Kidney capillary endothelial cell (primary cell): ENCODE data around the gene PSMB2.
"Not testable (repeated sequence)": the region's sequence is repeated elsewhere in the genome, so short reads cannot be mapped to it uniquely, and the experiment has no call there.

Experiments
- DNase-seq: peaks from one replicate; pipeline ENCODE4 v3.0.0-alpha.2; 2018; ENCODE audit warnings: low spot score

Gene PSMB2

DNA sequence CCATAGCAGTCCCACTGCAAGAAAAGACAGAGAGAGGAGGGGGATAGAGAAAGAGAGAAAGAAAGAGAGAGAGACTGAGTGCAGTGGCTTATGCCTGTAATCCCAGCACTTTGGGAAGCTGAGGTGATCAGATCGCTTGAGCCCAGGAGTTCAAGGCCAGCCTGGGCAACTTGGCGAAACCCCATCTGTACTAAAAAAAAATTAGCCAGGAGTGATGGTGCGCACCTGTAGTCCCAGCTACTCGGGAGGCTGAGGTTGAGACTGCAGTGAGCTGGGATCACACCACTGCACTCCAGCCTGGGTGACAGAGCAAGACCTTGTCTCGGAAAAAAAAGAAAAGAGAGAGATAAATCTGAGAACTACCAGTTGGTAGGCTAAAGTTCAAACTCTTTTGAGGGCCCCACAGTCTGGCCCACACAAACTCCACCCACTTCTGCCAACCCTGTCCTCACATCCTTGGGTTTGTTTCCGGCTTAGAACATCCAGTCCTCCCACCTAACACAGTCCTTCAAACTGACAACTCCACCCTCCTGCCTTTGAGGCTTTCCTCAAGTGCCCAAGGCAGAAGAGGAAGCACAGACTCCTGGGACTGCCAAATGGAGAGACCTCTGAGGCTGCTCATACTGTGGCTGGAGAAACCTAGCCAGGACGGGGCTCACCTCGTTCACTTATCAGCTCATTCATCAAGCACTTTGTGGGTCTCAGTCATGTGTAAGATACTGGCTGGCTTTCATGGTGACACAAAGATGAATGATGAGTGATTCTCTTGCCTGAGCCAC, 48.1 kb downstream of the PSMB2 start:
- DNase-seq, result no peak

DNA sequence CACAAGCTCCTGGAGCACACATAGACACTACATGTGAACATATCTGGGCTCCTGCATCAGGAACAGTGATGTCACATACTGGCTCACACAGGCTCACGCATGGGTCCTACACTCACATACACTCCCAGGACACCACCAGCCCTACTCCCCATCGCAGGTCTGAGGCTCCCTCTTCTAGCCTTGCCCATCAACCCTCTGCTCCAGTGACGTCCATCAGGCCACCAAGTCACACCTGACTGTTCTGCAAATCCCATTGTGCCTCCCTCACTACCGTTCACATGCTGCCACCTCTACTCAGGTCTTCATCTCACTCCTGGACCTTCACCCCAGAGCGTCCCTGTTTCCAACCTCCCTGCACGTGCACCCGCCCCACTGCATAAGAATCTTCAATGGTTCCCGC, 50.1 kb downstream of the PSMB2 start:
- no peak for DNase-seq

DNA sequence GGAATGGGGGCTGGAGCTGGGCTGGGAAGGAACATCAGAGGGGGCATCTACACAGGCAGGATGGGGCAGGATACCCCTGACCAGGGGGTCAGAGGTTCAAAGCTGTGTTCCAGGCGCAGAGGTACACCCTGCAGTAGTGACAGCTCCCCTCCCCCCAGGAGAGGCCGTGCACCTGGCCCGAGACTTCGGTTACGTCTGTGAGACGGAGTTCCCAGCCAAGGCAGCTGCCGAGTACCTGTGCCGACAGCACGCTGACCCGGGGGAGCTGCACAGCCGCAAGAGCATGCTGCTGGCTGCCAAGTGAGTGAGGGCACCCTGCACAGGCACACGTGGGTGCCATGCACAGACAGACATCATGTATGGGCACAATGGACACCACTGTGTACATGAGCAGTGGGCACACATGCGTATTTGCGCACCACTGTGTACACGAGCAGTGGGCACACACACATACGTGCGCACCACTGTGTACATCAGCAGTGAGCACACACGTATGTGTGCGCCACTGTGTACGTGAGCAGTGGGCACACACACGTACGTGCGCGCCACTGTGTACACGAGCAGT, 50.8 kb downstream of the PSMB2 start:
- no peak for DNase-seq

DNA sequence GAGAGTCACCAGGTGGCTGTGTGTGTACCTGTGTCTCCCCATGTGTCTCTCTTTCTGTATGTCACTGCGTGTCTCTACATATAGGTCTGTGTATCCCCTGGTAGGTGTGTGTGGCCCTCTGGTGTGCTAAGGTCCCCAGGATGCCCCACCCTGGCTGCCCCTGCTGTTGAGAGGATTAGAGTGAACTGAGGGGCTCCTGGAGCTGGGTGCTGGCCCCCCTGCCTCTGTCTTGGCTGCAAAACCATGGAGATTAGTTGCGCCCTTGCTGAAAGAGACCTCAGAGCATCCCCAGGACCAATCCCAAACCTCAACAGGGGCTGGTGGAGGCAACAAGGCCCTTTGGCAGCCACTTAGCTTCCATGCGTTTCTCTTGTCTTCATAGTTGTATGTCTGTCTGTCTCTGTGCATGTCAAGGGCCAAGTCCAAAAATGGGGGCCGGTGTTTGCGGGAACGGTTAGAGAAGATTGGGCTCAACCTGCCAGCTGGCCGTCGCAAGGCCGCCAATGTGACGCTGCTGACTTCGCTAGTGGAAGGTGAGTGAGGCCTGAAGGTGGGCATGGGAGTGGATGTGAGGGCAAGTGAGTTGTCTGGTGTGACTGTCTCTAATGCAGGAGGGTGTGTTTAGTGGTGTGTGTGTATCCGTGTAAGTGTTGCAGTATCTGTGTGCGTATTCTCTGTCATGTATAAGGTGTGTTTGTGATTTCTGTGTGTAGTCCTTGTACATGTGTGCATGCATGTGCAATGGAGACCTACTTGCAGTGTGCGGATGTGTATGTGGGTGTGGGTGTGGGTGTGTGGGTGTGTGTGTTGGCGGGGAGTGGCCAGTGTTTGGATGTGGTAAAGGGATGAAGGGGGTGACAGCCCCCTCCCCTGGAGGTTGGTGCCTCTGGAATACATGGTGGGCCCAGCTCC, 51.6 kb downstream of the PSMB2 start:
- no peak for DNase-seq

DNA sequence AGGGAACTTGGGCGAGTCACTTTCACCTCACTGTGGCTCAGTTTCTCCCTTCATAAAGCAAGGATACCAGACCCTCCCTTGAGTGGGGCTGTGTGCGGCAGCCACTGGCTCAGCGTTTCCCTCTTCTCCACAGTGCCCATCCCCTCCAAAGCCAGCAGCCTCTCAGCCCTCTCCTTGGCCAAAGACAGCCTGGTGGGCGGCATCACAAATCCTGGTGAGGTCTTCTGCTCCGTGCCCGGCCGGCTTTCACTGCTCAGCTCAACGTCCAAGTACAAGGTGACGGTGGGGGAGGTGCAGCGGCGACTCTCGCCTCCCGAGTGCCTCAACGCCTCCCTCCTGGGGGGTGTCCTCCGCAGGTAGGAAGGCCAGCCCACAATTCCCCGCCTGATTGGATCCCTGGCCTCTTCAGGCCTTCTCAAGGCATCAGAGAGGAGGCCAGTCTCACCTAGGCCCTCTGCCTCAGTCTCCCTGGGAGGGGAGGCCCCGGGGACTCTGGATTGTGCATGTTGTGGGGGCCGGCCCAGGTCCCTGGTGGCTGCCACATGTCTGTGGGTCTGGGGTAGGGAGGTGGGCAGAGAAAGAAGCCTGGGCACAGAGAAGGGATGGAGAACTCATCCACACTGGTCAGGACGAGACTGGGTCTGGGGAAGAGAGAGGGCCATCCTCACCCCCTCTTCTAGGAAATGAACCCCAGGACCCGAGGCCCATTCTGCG, 53.0 kb downstream of the PSMB2 start:
- DNase-seq, result no peak

DNA sequence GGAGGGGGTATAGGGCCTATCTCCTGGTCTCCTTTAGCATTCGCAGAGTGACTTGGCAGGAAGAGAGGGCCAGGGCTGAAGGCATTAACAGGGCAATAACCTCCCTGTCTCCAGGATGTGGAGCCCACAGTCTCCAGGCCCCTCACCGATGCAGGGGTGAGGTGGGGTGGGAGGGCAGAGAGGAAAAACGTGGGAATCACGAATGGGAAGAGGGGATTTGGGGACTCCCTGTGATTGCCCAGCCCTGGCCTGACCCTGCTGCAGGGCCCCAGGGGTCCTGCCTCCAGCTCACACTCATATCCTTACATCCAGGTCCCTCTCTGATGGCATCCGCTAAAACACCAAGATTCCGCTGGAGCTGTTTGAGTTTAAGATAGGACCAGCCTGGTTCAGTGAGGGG, 53.6 kb downstream of the PSMB2 start:
- no peak for DNase-seq

DNA sequence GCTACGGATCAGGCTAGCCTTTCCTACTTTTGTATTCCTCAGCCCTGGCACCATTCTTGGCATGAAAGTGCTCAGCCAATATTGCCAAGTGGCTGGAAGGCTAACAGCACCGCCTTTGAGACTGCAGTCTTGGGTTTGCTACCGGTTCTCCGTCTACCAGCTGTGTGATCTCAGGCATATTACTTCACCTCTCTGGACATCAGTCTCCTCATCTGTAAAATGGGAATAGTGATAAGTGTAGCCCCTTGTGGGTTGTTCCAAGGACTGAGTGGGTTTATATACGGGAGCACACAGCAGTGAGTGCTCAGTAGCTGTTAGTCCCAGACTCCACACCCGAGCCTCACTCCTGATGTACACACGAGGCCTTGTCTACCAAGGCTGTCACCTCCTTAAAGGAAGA, 54.5 kb downstream of the PSMB2 start:
- no peak for DNase-seq

DNA sequence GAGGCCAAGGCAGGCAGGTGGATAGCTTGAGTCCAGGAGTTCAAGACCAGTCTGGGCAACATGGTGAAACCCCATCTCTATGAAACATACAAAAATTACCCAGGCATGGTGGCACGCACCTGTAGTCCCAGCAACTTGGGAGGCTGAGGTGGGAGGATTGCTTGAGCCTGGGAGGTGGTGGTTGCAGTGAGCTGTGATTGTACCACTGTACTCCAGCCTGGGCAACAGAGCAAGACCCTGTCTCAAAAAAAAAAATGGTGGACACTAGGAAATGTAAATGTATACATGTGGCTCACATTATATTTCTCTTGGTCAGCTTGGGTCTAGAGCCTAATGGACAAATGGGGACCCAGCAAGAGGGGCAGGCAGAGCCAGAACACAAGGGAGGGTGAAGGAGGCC, 55.5 kb downstream of the PSMB2 start:
- not testable (repeated sequence) for DNase-seq

DNA sequence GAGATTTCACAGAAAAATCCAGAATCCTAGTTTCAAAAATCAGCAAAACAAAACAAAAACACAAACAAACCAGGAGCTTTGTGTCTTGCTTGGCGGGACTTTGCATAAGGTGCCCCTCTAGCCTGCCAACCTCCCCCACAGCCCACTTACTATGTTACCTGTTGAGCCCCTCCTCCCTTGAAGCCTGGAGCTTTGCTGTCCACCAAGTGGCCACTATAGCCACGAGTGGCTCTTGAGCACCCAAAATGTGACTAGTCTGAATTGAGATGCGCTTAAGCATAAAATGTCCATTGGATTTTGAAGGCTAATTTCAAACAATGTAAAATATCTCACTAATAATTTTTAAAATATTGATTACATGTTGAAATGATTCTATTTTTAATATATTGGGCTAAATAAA, 56.0 kb downstream of the PSMB2 start:
- DNase-seq, result no peak

DNA sequence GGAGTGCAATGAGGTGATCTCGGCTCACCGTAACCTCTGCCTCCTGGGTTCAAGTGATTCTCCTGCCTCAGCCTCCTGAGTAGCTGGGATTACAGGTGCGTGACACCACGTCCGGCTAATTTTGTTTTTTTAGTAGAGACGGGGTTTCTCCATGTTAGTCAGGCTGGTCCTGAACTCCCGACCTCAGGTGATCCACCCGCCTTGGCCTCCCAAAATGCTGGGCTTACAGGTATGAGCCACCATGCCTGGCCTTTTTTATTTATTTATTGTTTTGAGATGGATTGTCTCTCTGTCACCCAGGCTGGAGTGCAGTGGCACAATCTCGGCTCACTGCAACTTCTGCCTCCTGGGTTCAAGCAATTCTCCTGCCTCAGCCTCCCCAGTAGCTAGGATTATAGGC, 59.7 kb downstream of the PSMB2 start:
- not testable (repeated sequence) for DNase-seq

DNA sequence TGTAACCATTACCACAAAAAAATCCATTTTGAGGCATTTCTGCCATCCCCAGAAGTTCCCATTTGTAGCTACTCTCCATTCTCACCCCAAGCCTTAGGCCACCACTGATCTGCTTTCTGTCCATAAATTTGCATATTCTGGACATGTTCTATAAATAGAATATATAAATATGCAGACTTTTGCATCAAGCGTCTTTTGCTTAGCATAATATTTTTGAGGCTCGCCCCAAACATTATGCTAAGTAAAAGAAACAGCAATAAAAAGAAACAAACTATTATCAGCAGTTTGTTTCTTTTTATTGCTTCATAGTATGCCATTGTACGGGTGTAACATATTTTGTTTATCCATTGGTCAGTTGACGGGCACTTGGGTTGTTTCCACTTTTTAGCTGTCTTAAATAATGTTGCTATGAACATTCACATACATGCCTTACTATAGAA, 60.4 kb downstream of the PSMB2 start:
- no peak for DNase-seq

DNA sequence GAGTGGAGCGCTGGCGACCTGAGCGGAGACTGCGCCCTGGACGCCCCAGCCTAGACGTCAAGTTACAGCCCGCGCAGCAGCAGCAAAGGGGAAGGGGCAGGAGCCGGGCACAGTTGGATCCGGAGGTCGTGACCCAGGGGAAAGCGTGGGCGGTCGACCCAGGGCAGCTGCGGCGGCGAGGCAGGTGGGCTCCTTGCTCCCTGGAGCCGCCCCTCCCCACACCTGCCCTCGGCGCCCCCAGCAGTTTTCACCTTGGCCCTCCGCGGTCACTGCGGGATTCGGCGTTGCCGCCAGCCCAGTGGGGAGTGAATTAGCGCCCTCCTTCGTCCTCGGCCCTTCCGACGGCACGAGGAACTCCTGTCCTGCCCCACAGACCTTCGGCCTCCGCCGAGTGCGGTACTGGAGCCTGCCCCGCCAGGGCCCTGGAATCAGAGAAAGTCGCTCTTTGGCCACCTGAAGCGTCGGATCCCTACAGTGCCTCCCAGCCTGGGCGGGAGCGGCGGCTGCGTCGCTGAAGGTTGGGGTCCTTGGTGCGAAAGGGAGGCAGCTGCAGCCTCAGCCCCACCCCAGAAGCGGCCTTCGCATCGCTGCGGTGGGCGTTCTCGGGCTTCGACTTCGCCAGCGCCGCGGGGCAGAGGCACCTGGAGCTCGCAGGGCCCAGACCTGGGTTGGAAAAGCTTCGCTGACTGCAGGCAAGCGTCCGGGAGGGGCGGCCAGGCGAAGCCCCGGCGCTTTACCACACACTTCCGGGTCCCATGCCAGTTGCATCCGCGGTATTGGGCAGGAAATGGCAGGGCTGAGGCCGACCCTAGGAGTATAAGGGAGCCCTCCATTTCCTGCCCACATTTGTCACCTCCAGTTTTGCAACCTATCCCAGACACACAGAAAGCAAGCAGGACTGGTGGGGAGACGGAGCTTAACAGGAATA, 64.0 kb downstream of the PSMB2 start:
- no peak for DNase-seq

DNA sequence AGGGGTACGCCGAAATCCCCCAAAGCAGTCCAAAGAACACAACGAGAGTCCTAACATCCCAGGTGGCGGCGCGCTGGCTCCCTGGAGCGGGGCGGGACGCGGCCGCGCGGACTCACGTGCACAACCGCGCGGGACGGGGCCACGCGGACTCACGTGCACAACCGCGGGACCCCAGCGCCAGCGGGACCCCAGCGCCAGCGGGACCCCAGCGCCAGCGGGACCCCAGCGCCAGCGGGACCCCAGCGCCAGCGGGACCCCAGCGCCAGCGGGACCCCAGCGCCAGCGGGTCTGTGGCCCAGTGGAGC, 64.6 kb downstream of the PSMB2 start:
- not testable (repeated sequence) for DNase-seq

DNA sequence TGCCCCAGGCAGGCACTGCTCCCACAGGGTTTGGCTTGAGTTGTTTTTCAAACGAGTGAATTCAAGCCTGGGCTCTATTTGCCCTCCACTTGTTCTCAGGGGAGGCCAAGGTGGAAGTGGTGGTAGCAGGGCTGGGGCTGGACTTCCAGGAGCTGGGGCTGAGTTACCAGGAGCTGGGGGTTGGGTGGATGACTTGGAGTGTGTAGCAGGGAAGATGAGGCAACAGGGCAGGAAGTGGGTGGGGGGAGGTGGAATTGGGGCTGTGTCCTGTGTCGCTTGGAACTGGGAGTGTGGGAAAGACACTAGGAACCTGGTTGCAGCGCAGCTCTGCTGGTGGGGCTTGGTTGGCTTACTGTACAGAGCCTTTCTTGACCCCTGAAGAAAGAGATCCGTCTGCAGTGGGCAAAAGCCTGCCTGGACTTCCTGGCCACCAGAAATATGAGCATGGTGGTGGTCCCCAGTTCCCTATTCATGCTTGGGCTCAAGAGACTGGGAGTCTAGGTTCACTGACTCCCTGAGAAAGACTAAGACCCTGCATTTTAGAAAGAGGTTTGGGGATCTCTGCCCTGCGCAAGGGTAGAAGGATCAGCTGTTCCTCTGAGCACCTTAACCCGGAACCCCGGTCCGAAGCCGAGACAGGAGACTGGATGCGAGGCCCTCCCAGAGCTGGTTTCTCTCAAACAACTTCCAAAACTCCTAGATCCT, 65.1 kb downstream of the PSMB2 start:
- DNase-seq, result no peak

DNA sequence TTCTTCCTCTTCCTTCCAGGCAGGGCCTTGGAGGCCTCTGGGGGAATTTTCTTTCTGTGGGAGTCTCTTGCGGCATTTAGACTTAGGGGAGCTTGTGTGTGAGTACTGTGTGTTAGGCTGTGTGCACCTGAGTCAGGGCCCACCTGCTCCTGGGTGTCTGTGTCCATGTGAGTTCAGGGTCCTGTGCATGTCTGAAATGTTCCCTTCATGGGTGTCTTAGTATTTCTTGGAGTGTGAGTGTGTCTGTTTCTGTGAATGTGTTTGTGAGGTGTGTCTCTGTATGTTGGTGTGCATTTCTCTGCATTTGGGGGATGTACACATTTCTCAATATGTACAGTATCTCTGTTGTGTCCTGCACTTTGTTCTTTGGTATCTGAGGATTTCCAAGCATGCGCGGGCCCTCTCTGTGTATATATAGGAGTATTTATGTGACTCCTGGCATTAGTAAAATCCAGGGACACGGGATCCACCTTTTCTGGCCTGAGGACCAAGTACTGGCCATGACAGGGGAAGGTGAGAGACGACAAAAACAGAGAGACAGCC, 65.8 kb downstream of the PSMB2 start:
- no peak for DNase-seq

DNA sequence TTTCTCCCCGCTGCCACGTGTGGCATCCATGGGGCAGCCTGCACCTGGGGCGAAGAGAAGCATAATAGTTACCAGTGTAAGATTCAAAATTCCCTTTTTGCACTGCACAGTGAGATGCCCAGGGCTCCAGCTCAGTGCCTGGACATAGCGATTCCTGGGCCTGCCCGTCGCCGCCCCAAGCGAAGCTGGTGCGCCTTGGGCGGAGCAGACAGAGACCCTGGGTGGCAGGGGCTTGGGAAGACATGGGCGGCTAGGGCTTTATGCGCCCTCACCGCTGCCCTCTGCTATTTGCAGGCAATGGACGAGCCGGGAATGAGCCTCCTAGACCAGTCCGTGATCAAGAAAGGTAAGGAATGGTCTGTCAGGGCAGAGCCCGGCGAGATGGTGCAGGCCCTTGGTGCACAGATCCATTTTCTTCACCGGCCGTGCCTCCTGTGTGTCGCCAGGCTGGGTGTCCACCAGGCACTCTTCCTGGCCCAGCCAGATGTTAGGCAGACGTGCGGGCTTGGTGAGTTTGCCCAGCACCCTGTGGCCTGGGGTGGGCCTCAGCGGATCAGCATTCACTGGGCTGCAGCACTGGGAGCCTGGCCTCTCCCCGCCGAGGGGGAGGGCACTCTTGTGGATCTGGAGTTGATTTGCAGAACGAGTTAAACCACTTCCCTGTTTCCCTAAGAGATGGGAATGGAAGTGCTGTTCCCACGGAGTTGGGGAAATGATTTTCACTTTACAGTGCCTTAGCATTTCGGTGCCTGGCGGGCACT, 66.5 kb downstream of the PSMB2 start:
- DNase-seq, result no peak

DNA sequence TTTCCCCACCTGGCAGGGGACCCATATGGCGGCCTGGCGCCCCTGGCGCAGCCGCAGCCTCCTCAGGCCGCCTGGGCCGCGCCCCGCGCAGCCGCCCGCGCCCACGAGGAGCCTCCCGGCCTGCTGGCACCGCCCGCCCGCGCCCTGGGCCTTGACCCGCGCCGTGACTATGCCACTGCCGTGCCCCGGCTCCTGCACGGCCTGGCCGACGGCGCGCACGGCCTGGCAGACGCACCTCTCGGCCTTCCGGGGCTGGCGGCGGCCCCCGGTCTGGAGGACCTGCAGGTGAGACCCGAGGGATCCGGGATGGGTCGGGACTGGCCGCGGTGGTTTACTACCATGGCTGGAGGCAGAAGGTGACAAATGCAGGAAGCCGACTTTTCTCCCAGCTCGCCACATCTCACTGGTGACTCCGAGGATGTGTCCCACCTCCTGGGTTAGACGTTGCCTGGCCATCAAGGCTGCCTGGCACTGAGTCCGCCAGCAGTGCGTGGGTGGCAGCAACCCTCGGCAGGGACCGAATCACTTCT, 67.1 kb downstream of the PSMB2 start:
- DNase-seq, result no peak

DNA sequence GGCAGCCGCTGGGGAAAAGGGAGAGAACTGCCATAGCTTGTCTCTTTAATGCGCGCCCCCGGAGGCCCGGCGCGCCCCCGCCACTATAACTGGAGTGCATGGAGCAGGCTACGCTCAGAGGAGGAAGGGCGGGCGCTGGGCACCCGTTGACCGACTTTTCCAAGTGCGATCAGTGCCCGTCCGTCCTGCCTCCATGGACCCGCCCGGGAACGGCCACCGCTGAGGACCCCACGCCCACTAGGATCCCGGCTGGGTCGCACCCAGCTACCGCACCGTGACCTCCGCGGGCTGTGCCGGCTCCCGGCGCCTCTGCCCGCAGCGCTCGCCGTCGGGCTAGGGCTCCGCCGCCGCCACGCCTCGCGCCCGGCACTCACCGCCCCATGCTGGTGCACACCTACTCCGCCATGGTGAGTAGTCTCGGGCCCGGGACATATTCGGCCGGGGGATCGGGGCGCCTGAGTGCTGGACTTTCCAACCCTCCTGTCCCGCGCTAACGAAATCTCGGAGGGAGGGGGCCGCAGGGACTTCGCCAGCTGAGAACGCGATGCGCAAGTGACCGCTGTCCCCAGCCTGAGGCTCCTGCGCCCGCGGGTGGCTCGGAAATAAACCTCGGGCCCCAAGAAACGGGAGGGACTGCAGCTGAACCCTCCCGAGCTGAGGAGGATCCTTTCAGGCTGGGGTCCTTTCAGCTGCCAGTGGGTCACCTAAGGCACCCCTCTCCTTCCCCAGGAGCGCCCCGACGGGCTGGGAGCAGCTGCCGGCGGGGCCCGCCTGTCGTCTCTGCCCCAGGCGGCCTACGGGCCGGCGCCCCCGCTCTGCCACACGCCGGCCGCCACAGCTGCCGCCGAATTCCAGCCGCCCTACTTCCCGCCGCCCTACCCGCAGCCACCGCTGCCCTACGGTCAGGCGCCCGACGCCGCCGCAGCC, 67.9 kb downstream of the PSMB2 start, which contains the start of gene TFAP2E:
TSS of gene TFAP2E (plus strand) at position 117 of the 927 bp plus-strand sequence. CDS start at position 381, 264 bp downstream.
- no peak for DNase-seq
